Stimulated activated effector memory CD8-positive, alpha-beta T cell treated with anti-CD3 and anti-CD28 coated beads, Interleukin-12 subunit alpha, Interleukin-12 subunit beta, amount 100 ng/mL, for 72 hours (primary cell): ENCODE data around the gene CXCR5.
"Not testable (repeated sequence)": the region's sequence is repeated elsewhere in the genome, so short reads cannot be mapped to it uniquely, and the experiment has no call there.

Source experiments
- ATAC-seq: fragments of 150-1000 bp; cut with Tn5 transposase; 2 replicates; pipeline ENCODE4 v1.10.0; 2021
- DNase-seq, 2 donors: peaks; one replicate each; pipeline ENCODE4 v3.0.0; 2021 to 2022; ENCODE audit warnings: low spot score in 2 of 2
- H3K27ac Mint-ChIP-seq: one replicate; pipeline ENCODE4 v1.8.0; 2022; ENCODE audit warnings: mild to moderate bottlenecking, mixed read lengths
- H3K36me3 Mint-ChIP-seq: one replicate; pipeline ENCODE4 v1.8.0; 2022; ENCODE audit warnings: mild to moderate bottlenecking, mixed read lengths
- H3K4me1 Mint-ChIP-seq: one replicate; pipeline ENCODE4 v1.8.0; 2022; ENCODE audit warnings: mixed read lengths
- H3K4me3 Mint-ChIP-seq: one replicate; pipeline ENCODE4 v1.8.0; 2022; ENCODE audit warnings: mild to moderate bottlenecking, mixed read lengths
- H3K9me3 Mint-ChIP-seq: one replicate; pipeline ENCODE4 v1.8.0; 2022; ENCODE audit warnings: mixed read lengths

Gene CXCR5

GRCh38 chr11:118883368-118884071 lies at the start of gene CXCR5:
CXCR5 (plus strand) TSS chr11:118883892; CDS start chr11:118883942, 50 bp downstream.
- no peaks in the 10 kb centered on the region for H3K9me3 Mint-ChIP-seq
- H3K4me1 Mint-ChIP-seq = peaks cover 72% of the 10 kb centered on the region
- DNase-seq (no peak), ATAC-seq (peak; percentile 59)
- H3K36me3 Mint-ChIP-seq = peaks cover 22% of the 10 kb centered on the region
- H3K27ac Mint-ChIP-seq = peak within 1 kb of the TSS; percentile 68
- H3K4me3 Mint-ChIP-seq = peak within 1 kb of the TSS; percentile 42

GRCh38 chr11:118834427-118835028 lies 49.2 kb upstream of the CXCR5 start:
- Mint-ChIP-seq H3K27ac (peak overlapping the region; percentile 81), H3K36me3 (no peaks in the 10 kb centered on the region), H3K4me3 (peak overlapping the region; percentile 36), H3K4me1 (peaks cover 19% of the 10 kb centered on the region), H3K9me3 (no peaks in the 10 kb centered on the region)
- ATAC-seq (no peak), DNase-seq (no peak)

DNA sequence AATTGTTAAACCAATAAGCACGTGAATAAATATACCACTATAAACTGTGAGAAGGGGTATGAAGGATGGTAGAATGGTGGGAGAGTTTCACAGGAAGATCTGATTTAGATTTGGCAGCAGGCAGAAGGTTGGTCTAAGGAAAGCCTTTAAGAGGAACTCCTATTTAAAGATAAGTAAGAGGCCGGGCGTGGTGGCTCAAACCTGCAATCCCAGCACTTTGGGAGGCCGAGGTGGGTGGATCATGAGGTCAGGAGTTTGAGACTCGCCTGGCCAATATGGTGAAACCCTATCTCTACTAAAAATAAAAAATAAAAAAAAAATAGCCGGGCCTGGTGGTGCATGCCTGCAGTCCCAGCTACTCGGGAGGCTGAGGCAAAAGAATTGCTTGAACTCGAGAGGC lies 45.8 kb upstream of the CXCR5 start:
- H3K27ac Mint-ChIP-seq = no peak overlapping the region
- ATAC-seq (no peak), DNase-seq (no peak)
- H3K4me3 Mint-ChIP-seq = no peak overlapping the region
- no peaks in the 10 kb centered on the region for H3K9me3 Mint-ChIP-seq
- peaks cover 7% of the 10 kb centered on the region for H3K36me3 Mint-ChIP-seq
- peaks cover 35% of the 10 kb centered on the region for H3K4me1 Mint-ChIP-seq

- Mint-ChIP-seq H3K27ac (no peak overlapping the region), H3K4me1 (peaks cover 39% of the 10 kb centered on the region), H3K36me3 (peaks cover 7% of the 10 kb centered on the region), H3K9me3 (no peaks in the 10 kb centered on the region), H3K4me3 (no peak overlapping the region)
- no peak for DNase-seq
- ATAC-seq = peak; percentile 44
Observed at GRCh38 chr11:118838905-118839553, 44.7 kb upstream of the CXCR5 start.

DNA sequence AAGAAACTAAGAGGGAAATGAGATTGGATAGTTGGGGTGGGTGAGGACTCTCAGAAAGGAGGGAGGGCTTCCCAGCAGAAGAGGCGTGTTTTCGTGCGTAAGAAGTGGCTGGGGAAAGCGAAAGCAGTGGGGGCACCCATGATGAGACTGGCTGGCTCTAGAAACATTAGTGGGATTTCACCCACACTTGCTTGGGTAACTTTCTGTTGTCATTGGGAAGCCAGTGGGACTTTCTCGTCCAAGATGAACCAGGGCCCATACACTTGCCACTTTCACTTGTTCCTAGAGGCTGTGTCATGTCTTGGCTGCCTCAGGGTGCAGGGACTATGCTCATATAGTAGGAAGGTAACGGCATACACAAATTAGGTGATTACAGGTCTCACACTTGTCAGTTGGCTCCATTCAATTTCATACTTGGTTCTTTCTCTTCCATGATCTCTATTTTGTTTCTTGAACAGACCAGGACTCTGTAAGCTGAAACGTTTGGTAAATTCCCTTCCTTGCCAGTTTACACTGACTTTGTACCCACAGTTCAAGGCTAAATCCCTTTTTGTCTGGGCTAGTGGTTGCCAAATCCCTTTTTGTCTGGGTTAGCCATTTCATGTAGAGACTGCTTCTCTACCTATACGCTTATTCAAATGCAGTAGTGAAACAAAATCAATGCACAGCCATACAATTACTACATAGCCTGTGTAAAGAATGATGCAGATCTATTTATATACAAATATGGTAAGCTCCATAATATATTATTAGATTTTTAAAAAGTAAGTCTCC lies 42.0 kb upstream of the CXCR5 start:
- H3K4me1 Mint-ChIP-seq = peaks cover 42% of the 10 kb centered on the region
- DNase-seq (peak; percentile 23 to 80), ATAC-seq (peak; percentile 88)
- peak overlapping the region; percentile 63 for H3K4me3 Mint-ChIP-seq
- H3K27ac Mint-ChIP-seq = peak overlapping the region; percentile 1
- no peaks in the 10 kb centered on the region for H3K9me3 Mint-ChIP-seq
- peaks cover 7% of the 10 kb centered on the region for H3K36me3 Mint-ChIP-seq

GRCh38 chr11:118842369-118842768 lies 41.3 kb upstream of the CXCR5 start:
- Mint-ChIP-seq H3K4me1 (peaks cover 44% of the 10 kb centered on the region), H3K9me3 (no peaks in the 10 kb centered on the region), H3K4me3 (no peak overlapping the region), H3K27ac (no peak overlapping the region), H3K36me3 (peaks cover 7% of the 10 kb centered on the region)
- no peak for DNase-seq
- ATAC-seq = no peak

DNA sequence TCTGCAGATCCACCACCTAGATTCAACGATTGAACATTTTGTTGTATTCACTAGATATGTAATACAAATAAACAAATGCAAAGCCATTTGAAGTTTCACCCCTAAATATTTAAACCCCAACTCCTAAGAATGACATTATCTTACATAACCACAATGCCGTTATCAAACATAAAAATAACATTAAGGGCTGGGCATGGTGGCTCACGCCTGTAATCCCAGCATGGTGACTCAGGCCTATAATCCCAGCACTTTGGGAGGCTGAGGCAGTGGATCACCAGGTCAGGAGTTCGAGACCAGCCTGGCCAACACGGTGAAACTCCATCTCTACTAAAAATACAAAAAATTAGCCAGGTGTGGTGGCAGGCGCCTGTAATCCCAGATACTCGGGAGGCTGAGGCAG lies 40.8 kb upstream of the CXCR5 start:
- peaks cover 44% of the 10 kb centered on the region for H3K4me1 Mint-ChIP-seq
- DNase-seq, H3K4me3 Mint-ChIP-seq, H3K9me3 Mint-ChIP-seq, ATAC-seq, H3K36me3 Mint-ChIP-seq, H3K27ac Mint-ChIP-seq: not testable (repeated sequence)

DNA sequence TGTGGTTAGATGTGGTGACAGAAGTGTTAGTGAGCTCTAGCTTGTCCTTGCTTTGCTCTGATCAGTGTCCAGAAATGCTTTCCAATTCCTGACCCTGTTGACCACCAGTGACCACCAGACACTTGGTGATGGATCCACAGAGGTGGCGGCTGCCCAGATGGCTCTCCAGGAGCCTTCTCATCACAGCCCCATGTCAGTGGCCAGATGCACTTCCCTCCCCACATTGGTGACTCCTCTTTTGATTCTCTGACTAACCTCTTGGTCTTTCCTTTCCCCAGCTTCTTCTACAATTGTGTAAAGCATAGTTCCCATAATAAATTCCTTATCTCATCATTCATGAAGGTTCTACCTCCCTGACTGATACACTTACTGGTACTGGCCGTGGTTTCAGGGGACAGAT lies 40.1 kb upstream of the CXCR5 start:
- peaks cover 7% of the 10 kb centered on the region for H3K36me3 Mint-ChIP-seq
- DNase-seq (no peak), ATAC-seq (no peak)
- no peaks in the 10 kb centered on the region for H3K9me3 Mint-ChIP-seq
- H3K4me3 Mint-ChIP-seq = no peak overlapping the region
- no peak overlapping the region for H3K27ac Mint-ChIP-seq
- peaks cover 44% of the 10 kb centered on the region for H3K4me1 Mint-ChIP-seq

DNA sequence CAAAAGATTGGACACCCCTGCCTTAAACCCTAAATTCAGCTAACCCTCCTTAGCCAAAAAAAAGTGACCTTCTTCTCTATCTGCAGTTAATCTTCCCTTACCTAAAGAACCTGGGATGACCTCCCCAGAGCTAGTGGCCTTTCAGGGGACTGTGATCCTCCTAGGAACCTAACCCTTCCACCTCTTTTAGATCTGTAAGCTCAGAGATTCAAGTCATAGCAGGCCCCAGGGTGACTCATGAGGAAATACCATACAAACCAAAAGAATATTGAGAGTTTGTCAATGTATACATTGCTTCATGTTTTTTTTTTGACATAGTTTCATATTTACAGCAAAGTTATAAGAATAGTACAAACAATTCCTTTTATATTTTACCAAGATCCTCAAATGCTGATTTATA lies 38.3 kb upstream of the CXCR5 start:
- ATAC-seq = peak; percentile 83
- H3K36me3 Mint-ChIP-seq = peaks cover 7% of the 10 kb centered on the region
- no peak overlapping the region for H3K27ac Mint-ChIP-seq
- DNase-seq = peak in 1 of 2 donors; percentile 58
- H3K4me3 Mint-ChIP-seq = peak overlapping the region; percentile 1
- no peaks in the 10 kb centered on the region for H3K9me3 Mint-ChIP-seq
- H3K4me1 Mint-ChIP-seq = peaks cover 38% of the 10 kb centered on the region

DNA sequence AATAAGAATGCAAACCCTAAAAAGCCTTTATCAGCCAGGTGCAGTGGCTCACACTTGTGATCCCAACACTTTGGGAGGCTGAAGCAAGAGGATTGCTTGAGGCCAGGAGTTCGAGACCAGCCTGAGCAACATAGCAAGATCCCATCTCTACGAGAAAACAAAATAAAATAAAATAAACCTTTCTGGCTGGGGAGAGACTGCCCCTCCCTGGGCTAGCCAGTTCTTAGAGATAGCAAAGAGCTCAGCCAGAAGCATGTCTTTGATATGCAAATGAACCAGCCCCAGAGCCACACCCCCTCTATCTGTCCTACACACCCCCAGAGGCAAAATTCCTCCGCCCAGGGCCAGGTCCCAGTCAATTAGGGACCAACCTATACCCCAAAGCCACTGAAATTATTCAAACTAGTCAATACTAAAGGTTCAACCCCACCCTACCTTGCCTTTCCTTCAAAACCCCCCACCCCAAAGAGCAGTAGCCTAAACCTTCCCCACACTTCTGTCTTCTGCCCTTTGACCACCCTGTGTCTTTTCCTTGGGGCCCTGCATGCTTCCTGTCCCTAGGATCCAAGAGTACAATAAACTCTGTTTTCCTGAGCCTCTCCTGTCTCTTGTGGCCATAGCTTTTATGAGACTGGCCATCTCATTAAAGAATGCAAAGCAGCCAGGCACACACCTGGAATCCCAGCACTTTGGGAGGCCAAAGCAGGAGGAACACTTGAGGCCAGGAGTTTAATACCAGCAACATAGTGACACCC lies 37.3 kb upstream of the CXCR5 start:
- Mint-ChIP-seq H3K4me1 (peaks cover 30% of the 10 kb centered on the region), H3K36me3 (peaks cover 3% of the 10 kb centered on the region), H3K9me3 (no peaks in the 10 kb centered on the region), H3K27ac (no peak overlapping the region), H3K4me3 (no peak overlapping the region)
- DNase-seq (no peak), ATAC-seq (no peak)

- ATAC-seq (no peak), DNase-seq (no peak)
- H3K4me1 Mint-ChIP-seq = peaks cover 22% of the 10 kb centered on the region
- no peak overlapping the region for H3K4me3 Mint-ChIP-seq
- no peaks in the 10 kb centered on the region for H3K9me3 Mint-ChIP-seq
- H3K36me3 Mint-ChIP-seq = no peaks in the 10 kb centered on the region
- H3K27ac Mint-ChIP-seq = no peak overlapping the region
Observed at GRCh38 chr11:118849825-118850224, 33.9 kb upstream of the CXCR5 start.

DNA sequence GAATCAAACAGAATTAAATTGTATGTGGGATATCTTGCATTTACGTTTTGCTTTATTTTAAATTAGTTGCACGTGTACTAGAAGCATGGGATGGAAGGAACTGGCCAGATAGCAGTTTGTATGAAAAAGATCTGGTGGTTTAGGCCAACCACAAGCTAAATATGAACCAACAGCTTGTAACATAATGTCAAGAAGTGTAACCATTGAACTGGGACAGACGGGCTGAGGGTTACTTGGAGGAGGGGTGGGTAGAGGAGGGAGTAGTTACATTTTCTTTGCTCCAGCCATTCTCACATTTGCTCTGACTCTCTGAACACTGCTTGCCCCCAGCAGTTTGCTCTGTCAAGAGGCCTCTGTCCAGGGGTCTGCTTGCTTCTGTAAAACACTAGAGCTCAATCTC lies 31.7 kb upstream of the CXCR5 start:
- Mint-ChIP-seq H3K4me1 (peaks cover 15% of the 10 kb centered on the region), H3K36me3 (no peaks in the 10 kb centered on the region), H3K4me3 (no peak overlapping the region), H3K27ac (no peak overlapping the region), H3K9me3 (no peaks in the 10 kb centered on the region)
- no peak for ATAC-seq
- DNase-seq = no peak

- no peak overlapping the region for H3K4me3 Mint-ChIP-seq
- ATAC-seq (no peak), DNase-seq (no peak)
- H3K27ac Mint-ChIP-seq = no peak overlapping the region
- no peaks in the 10 kb centered on the region for H3K36me3 Mint-ChIP-seq
- H3K4me1 Mint-ChIP-seq = peaks cover 15% of the 10 kb centered on the region
- no peaks in the 10 kb centered on the region for H3K9me3 Mint-ChIP-seq
Observed at GRCh38 chr11:118853678-118854077, 30.0 kb upstream of the CXCR5 start.

- no peak overlapping the region for H3K4me3 Mint-ChIP-seq
- H3K27ac Mint-ChIP-seq = no peak overlapping the region
- H3K36me3 Mint-ChIP-seq = no peaks in the 10 kb centered on the region
- H3K9me3 Mint-ChIP-seq = no peaks in the 10 kb centered on the region
- peaks cover 23% of the 10 kb centered on the region for H3K4me1 Mint-ChIP-seq
- ATAC-seq (peak; percentile 61), DNase-seq (no peak)
Observed at GRCh38 chr11:118856314-118856713, 27.4 kb upstream of the CXCR5 start.

GRCh38 chr11:118857385-118857784 lies 26.3 kb upstream of the CXCR5 start:
- Mint-ChIP-seq H3K9me3 (no peaks in the 10 kb centered on the region), H3K36me3 (no peaks in the 10 kb centered on the region), H3K4me1 (peaks cover 17% of the 10 kb centered on the region), H3K27ac (no peak overlapping the region), H3K4me3 (no peak overlapping the region)
- ATAC-seq (no peak), DNase-seq (no peak)
